ENCODE data around the gene HHIPL1. TPM values are rescaled to one million over a fixed set of nuclear protein-coding genes. Genes with fewer than 3 reads are reported as not detected.

Gene HHIPL1
- total and polyA plus RNA-seq, 2 donors (not counting 3 experiments of a cell fraction or from before 2014, with no cell fraction given) = 1.3 to 2.1 TPM

GRCh38 chr14:99611646-99612045 lies 33.3 kb upstream of the HHIPL1 start:
- H3K9ac ChIP-seq (replicated peaks; ENCODE audit: extremely low read depth, insufficient read depth, low read length) = no peak overlapping the region
- no peaks in the 10 kb centered on the region for H3K79me2 ChIP-seq (ENCODE audit: control insufficient read depth, insufficient read depth, low read length)
- H3K27ac ChIP-seq (ENCODE audit: insufficient read depth, low read depth, low read length) = no peak overlapping the region
- H3K9me1 ChIP-seq (replicated peaks; ENCODE audit: control insufficient read depth, extremely low read depth, insufficient read depth, low read length) = no peaks in the 10 kb centered on the region
- H3K9me3 ChIP-seq (replicated peaks; ENCODE audit: control insufficient read depth, insufficient read depth, low read length) = no peaks in the 10 kb centered on the region
- H3K27me3 ChIP-seq (ENCODE audit: control insufficient read depth in 2 of 2, insufficient read depth in 2 of 2, low read length in 2 of 2) = no peaks in the 10 kb centered on the region
- H3K36me3 ChIP-seq (ENCODE audit: control insufficient read depth in 2 of 2, extremely low read depth in 1 of 2, insufficient read depth in 2 of 2, low read length in 2 of 2) = no peaks in the 10 kb centered on the region
- DNase-seq (ENCODE audit: low read depth, low spot score) = no peak
- intact Hi-C loops (cut with micrococcal nuclease) = no loop called here
- H3K4me1 ChIP-seq (ENCODE audit: control insufficient read depth, extremely low read depth, insufficient read depth, low read length) = peaks cover 18% of the 10 kb centered on the region
- FAIRE-seq = no peak
- dilution Hi-C loops (cut with MboI; ENCODE audit: extremely low pct_ligation_motif_present, low sequenced_read_pairs) = no loop called here
- no peak overlapping the region for H3K4me2 ChIP-seq (ENCODE audit: insufficient read depth, low read length)
- ChIA-PET POLR2A (no interaction called here), CTCF (interaction anchor here (0.9 kb wide), 1 partner anchor 12 kb away, joined by 3 read pairs; no protein-coding TSS in a partner anchor)
- no peak for TF ChIP-seq JUN (IDR thresholded peaks at IDR 0.05; ENCODE audit: borderline replicate concordance, insufficient read depth, insufficient read length, low read depth)
- no peak for TF ChIP-seq POLR2A (IDR thresholded peaks at IDR 0.05; ENCODE audit: low read depth, low read length)
- TF ChIP-seq MYC (IDR thresholded peaks at IDR 0.05; ENCODE audit: low read depth, low read length) = no peak
- TF ChIP-seq, protein P1, sequence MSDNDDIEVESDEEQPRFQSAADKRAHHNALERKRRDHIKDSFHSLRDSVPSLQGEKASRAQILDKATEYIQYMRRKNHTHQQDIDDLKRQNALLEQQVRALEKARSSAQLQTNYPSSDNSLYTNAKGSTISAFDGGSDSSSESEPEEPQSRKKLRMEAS (IDR thresholded peaks at IDR 0.05; ENCODE audit: insufficient read depth, insufficient read length) = no peak
- no peak for TF ChIP-seq GATA2 (IDR thresholded peaks at IDR 0.05; ENCODE audit: insufficient read depth, insufficient read length, low read depth, low read length)
- TF ChIP-seq EZH2 (IDR thresholded peaks at IDR 0.05; ENCODE audit: borderline replicate concordance, low read depth, low read length, severe bottlenecking) = no peak
- TF ChIP-seq POLR2AphosphoS5 (IDR thresholded peaks at IDR 0.05; ENCODE audit: insufficient read depth, low read depth, low read length) = no peak
- TF ChIP-seq, protein P2, sequence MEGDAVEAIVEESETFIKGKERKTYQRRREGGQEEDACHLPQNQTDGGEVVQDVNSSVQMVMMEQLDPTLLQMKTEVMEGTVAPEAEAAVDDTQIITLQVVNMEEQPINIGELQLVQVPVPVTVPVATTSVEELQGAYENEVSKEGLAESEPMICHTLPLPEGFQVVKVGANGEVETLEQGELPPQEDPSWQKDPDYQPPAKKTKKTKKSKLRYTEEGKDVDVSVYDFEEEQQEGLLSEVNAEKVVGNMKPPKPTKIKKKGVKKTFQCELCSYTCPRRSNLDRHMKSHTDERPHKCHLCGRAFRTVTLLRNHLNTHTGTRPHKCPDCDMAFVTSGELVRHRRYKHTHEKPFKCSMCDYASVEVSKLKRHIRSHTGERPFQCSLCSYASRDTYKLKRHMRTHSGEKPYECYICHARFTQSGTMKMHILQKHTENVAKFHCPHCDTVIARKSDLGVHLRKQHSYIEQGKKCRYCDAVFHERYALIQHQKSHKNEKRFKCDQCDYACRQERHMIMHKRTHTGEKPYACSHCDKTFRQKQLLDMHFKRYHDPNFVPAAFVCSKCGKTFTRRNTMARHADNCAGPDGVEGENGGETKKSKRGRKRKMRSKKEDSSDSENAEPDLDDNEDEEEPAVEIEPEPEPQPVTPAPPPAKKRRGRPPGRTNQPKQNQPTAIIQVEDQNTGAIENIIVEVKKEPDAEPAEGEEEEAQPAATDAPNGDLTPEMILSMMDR (IDR thresholded peaks at IDR 0.05; ENCODE audit: extremely low read depth in 1 of 2, insufficient read depth in 1 of 2, low read depth in 1 of 2, low read length in 2 of 2) = no peak
- TF ChIP-seq FOS (IDR thresholded peaks at IDR 0.05; ENCODE audit: borderline replicate concordance, insufficient read depth, low read length) = no peak
- BruUV-seq (replicated peaks) = no TSS peak
- H4K20me1 ChIP-seq (replicated peaks; ENCODE audit: control insufficient read depth, extremely low read depth, insufficient read depth, low read length) = no peaks in the 10 kb centered on the region
- H3K4me3 ChIP-seq (replicated peaks in 1 of 3; ENCODE audit: insufficient read depth in 1 of 3, low read depth in 1 of 3, low read length in 3 of 3) = no peak overlapping the region
- no peak overlapping the region for H2AFZ ChIP-seq (ENCODE audit: low read depth, low read length)

Data from endothelial cell of umbilical vein (primary cell).